AG04450 (cell line): Measurements from ENCODE around the gene OTOGL. TPM values are rescaled to one million over a fixed set of nuclear protein-coding genes. Genes with fewer than 3 reads are reported as not detected.

ENCODE experiments used
- CTCF ChIA-PET: fragments of 300-600, 350-600 bp; formaldehyde crosslinking; extraction: SDS; loops from one replicate; lab custom pipeline; 2022; ENCODE audit warnings: antibody characterized with exemption, inconsistent platforms; lab: Charles Lee
- POLR2A ChIA-PET: fragments of 350-600 bp; formaldehyde crosslinking; extraction: SDS; loops from one replicate; lab custom pipeline; 2021; ENCODE audit warnings: antibody characterized with exemption, inconsistent platforms; lab: Yijun Ruan, JAX
- DNase-seq: peaks from one replicate; pipeline ENCODE4 v3.0.0-alpha.2; 2011; ENCODE audit warnings: low read depth, low spot score
- H3K27ac ChIP-seq: one replicate; pipeline ENCODE4 v1.5.1; 2012; ENCODE audit warnings: low read depth, low read length, control low read depth
- H3K27me3 ChIP-seq: one replicate; pipeline ENCODE4 v1.6.0; 2012; ENCODE audit warnings: low read length; ENCODE audit not compliant: control insufficient read depth, insufficient read depth
- H3K4me3 ChIP-seq: 2 replicates; pipeline ENCODE4 v1.5.1; 2011; ENCODE audit warnings: mild to moderate bottlenecking, low read depth, low read length, control low read depth
- H3K9me3 ChIP-seq: 2 replicates; pipeline ENCODE4 v1.5.1; 2012; ENCODE audit warnings: low read length; ENCODE audit not compliant: control insufficient read depth, insufficient read depth
- CTCF ChIP-seq: IDR thresholded peaks from 2 replicates; pipeline ENCODE4 v1.5.1; 2011; ENCODE audit warnings: low read depth, low read length, control low read depth, inconsistent platforms
- polyA plus RNA-seq: library from polyadenylated mRNA; depleted of rRNA; stranded (reverse); fragments of >200 nt; gene quantifications from 2 replicates; pipeline ENCODE4 v1.2.3, GENCODE V29; 2011

Gene OTOGL
- polyA plus RNA-seq, 1 experiment, result 0.07 TPM

DNA sequence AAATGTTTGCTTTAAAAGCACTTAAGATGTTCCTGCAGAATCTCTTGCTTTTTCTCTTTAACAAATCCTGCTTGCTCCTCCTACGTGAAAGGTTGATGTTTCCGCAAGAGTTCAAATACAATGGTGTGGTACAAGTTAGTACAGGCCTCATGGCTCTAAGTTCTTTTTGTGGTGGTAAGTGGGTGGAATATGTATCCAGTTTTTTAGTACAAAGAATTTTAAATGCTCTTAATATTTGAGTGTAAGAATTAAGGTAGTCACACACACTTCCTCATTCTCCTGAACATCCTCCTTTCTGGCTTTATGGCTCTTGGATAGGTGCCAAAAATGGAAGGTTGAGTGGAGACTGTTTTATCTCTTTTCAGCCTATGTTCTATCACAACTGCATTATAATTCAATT lies 1.8 kb downstream of the OTOGL start:
- Histone ChIP-seq H3K27ac (no peak overlapping the region), H3K9me3 (no peaks in the 10 kb centered on the region), H3K4me3 (no peak overlapping the region), H3K27me3 (no peaks in the 10 kb centered on the region)
- DNase-seq, result no peak
- TF ChIP-seq CTCF, result no peak
- CTCF ChIA-PET, result no interaction called here
- POLR2A ChIA-PET, result no interaction called here

DNA sequence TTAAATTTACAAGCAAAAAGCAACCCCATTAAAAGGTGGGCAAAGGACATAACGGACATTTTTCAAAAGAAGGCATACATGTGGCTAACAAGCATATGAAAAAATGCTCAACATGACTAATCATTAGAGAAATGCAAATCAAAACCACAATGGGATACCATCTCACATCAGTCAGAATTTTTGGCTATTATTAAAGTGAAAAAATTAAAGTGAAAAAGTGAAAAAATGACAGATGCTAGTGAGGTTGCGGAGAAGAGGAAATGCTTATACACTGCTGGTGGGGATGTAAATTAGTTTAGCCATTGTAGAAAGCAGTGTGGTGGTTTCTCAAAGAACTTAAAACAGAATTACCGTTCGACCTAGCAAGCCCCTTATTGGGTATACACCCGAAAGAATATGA lies 7.9 kb downstream of the OTOGL start:
- no peak for TF ChIP-seq CTCF
- H3K4me3 ChIP-seq, result no peak overlapping the region
- no peak for DNase-seq
- no peaks in the 10 kb centered on the region for H3K27me3 ChIP-seq
- no peak overlapping the region for H3K27ac ChIP-seq
- ChIA-PET POLR2A (no interaction called here), CTCF (no interaction called here)
- no peaks in the 10 kb centered on the region for H3K9me3 ChIP-seq

DNA sequence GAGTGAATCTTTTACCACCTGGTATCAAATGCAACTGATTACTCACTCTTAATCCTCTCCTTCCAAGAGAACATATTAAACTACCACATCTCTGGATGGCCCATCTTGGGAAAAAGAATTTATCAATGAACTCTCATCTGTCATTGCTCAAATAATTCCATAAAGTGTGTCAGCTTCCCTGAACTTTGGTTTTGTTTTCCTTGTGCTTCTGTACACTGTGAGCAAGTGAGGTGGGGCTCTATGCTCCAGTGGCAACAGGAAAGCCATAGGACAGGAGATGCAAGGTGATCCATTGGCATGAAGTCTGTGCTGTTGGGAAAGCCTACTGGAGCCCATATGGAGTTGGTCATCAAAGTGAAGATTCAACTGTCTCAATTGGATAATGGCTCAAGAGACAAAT lies 17.4 kb downstream of the OTOGL start:
- DNase-seq, result no peak
- Histone ChIP-seq H3K27ac (no peak overlapping the region), H3K9me3 (no peaks in the 10 kb centered on the region), H3K27me3 (no peaks in the 10 kb centered on the region), H3K4me3 (no peak overlapping the region)
- ChIA-PET CTCF (no interaction called here), POLR2A (no interaction called here)
- TF ChIP-seq CTCF, result no peak

DNA sequence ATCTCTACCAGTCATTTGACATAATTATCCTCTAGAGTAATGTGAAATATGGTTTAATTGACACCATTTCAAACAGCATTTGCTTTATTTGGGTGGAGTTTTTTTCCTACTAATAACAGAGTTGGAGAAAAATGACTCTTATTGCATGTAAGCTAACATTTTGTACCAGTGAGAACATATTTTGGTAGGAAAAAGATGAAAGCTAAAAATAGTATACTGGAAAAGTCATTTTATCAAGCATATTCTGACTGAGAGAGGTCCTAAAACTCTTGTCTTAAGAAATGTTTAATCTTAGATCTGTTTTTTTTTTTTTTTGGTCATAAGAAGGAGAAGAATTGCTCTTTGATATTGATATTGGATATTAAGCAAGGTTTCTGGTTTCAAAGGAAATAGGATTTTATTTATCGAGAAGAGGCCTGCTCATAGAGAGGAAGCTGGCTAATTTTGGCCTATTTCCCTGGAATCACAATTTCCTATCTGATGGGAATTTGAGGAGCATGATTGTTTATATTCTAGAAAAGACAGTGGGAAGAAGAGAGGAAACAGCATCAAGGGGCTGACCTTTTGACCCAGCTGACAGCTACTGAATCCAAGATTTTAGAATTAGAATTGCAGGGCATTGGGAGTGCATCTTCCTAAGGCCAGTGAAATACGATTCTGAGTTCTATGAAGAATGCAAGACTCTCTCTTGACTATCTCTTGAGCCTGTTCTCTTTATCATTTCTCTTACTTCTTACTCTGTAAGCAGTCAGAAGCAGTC lies 19.4 kb downstream of the OTOGL start:
- POLR2A ChIA-PET, result interaction anchor here (0.7 kb wide), 1 partner anchor 71 kb away, joined by 6 read pairs; no protein-coding TSS in a partner anchor
- no peak for TF ChIP-seq CTCF
- Histone ChIP-seq H3K9me3 (no peaks in the 10 kb centered on the region), H3K27ac (no peak overlapping the region), H3K27me3 (no peaks in the 10 kb centered on the region), H3K4me3 (no peak overlapping the region)
- CTCF ChIA-PET, result interaction anchor here (0.6 kb wide), 1 partner anchor 722 kb away, joined by 3 read pairs; no protein-coding TSS in a partner anchor
- no peak for DNase-seq

- TF ChIP-seq CTCF, result no peak
- ChIA-PET POLR2A (no interaction called here), CTCF (no interaction called here)
These were observed 21.7 kb downstream of the OTOGL start for GRCh38 chr12:80120994-80121393.

More at GRCh38 chr12:80120994-80121393, 21.7 kb downstream of the OTOGL start:
- no peaks in the 10 kb centered on the region for H3K9me3 ChIP-seq
- H3K4me3 ChIP-seq, result no peak overlapping the region
- H3K27ac ChIP-seq, result no peak overlapping the region
- DNase-seq, result no peak
- no peaks in the 10 kb centered on the region for H3K27me3 ChIP-seq
